Measurements from ENCODE around the gene BMF. TPM values are rescaled to one million over a fixed set of nuclear protein-coding genes. Genes with fewer than 3 reads are reported as not detected.

Gene BMF
- total and polyA plus RNA-seq, 11 donors, result 1.2 to 12.9 (median 3.4) TPM

DNA sequence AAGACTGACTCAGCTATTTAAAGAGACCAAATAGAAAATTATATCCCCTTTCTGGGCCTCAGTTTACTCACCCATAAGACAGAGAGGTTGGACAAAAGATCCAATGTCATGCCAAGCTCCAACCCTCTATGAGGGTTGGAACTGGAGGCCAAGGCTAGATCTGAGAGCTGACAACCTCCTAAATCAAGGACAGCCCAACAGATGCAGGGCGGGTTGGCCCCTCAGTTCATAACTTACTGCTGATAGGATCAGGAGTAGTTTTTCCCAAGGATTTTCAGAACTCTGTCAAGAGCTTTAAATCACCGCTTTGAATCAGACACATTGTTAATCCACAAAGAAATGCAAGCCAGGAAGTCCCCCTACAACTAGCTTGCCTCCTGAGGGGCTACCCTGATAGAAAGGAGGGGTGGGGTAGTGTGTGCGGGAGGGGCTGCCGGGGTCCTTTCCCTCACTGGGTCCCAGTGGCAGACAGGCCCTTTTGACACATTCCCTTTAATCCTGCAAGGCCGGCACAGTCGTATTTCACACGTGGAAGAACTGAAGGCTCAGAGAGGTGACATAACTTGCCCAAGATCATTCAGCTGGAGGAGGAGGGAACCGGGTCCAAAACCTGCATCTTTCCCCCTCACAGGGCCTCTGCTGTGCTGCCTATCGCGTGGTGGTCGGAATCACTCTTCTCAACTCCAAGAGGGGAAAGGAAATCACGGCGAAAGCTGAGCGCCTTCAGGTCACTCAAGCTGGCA, 21.4 kb downstream of the BMF start:
- H3K9me3 ChIP-seq, result no peaks in the 10 kb centered on the region
- no peak overlapping the region for H3K4me3 ChIP-seq
- intact Hi-C loops (cut with DNase I), result no loop called here
- TF ChIP-seq, protein P1, sequence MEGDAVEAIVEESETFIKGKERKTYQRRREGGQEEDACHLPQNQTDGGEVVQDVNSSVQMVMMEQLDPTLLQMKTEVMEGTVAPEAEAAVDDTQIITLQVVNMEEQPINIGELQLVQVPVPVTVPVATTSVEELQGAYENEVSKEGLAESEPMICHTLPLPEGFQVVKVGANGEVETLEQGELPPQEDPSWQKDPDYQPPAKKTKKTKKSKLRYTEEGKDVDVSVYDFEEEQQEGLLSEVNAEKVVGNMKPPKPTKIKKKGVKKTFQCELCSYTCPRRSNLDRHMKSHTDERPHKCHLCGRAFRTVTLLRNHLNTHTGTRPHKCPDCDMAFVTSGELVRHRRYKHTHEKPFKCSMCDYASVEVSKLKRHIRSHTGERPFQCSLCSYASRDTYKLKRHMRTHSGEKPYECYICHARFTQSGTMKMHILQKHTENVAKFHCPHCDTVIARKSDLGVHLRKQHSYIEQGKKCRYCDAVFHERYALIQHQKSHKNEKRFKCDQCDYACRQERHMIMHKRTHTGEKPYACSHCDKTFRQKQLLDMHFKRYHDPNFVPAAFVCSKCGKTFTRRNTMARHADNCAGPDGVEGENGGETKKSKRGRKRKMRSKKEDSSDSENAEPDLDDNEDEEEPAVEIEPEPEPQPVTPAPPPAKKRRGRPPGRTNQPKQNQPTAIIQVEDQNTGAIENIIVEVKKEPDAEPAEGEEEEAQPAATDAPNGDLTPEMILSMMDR (IDR thresholded peaks at IDR 0.05), result no peak
- TF ChIP-seq POLR2A (IDR thresholded peaks at IDR 0.05), result no peak
- WGBS, 4 donors, result 61 to 70% (median 69%) methylated on average over 14 of the region's 14 CpGs
- peak in 1 of 5 donors; percentile 13 for DNase-seq
- H3K27ac ChIP-seq, result no peak overlapping the region
- no peak for ATAC-seq
- peaks cover 0 to 27% (median 6%) of the 10 kb centered on the region in 9 donors for H3K36me3 ChIP-seq
- H3K27me3 ChIP-seq, result no peaks in the 10 kb centered on the region
- peaks cover 3 to 51% (median 39%) of the 10 kb centered on the region in 12 donors for H3K4me1 ChIP-seq

DNA sequence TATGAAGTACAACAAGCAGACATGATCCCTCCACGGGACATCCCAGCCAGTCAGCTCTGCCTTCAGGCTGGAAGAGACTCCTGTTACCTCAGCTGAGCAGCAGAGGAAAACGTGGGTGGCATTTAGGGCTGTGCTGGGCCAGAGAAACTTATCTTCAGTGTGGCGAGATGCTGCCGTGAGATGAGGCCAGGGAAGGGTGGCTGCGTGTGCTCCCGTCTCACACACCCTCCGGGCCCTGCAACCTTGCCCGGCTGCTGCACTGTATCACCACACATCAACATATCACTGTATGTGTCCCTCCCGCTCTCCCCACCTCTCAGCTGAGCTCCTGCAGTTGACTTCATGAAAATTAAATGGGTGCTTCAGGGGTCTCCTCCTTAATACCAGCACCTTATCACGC, 23.4 kb downstream of the BMF start:
- Histone ChIP-seq H3K36me3 (peaks cover 0 to 10% (median 0%) of the 10 kb centered on the region in 9 donors), H3K4me1 (peaks cover 2 to 54% (median 37%) of the 10 kb centered on the region in 12 donors), H3K4me3 (no peak overlapping the region), H3K9me3 (no peaks in the 10 kb centered on the region), H3K27me3 (no peaks in the 10 kb centered on the region), H3K27ac (no peak overlapping the region)
- 49 to 75% (median 54%) methylated on average over 10 of the region's 10 CpGs for WGBS, 4 donors
- no peak for ATAC-seq
- TF ChIP-seq, protein P1 (IDR thresholded peaks at IDR 0.05), result no peak
- TF ChIP-seq POLR2A (IDR thresholded peaks at IDR 0.05), result no peak
- DNase-seq, result peak in 1 of 5 donors; percentile 15
- intact Hi-C loops (cut with DNase I), result no loop called here

DNA sequence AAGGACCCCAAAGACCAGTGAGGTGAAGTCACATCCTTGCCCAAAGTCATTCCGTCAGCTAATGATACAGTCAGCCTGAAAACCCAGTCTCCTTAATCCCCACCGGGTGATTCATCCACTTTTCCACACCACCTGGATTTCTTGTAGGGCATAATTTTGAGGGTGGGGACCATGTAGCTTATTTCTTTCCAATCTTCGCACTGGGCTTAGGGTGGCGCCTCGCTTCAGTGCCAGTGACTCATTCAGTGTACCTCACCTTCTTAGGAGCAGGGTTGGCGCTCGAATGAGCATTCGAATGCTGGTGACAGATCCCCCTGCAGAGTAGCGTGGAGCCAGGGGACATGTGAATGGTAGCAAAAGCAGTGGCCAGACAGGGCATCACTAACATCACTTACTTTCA, 24.0 kb downstream of the BMF start:
- intact Hi-C loops (cut with DNase I), result no loop called here
- ATAC-seq (no peak), DNase-seq (no peak)
- H3K27ac ChIP-seq, result no peak overlapping the region
- no peaks in the 10 kb centered on the region for H3K27me3 ChIP-seq
- no peaks in the 10 kb centered on the region for H3K9me3 ChIP-seq
- 95 to 97% (median 96%) methylated on average over 9 of the region's 9 CpGs for WGBS, 4 donors
- H3K4me1 ChIP-seq, result peaks cover 0 to 54% (median 34%) of the 10 kb centered on the region in 12 donors
- no peak for TF ChIP-seq POLR2A (IDR thresholded peaks at IDR 0.05)
- TF ChIP-seq, protein P1 (IDR thresholded peaks at IDR 0.05), result no peak
- H3K4me3 ChIP-seq, result no peak overlapping the region
- peaks cover 0 to 5% (median 0%) of the 10 kb centered on the region in 9 donors for H3K36me3 ChIP-seq

DNA sequence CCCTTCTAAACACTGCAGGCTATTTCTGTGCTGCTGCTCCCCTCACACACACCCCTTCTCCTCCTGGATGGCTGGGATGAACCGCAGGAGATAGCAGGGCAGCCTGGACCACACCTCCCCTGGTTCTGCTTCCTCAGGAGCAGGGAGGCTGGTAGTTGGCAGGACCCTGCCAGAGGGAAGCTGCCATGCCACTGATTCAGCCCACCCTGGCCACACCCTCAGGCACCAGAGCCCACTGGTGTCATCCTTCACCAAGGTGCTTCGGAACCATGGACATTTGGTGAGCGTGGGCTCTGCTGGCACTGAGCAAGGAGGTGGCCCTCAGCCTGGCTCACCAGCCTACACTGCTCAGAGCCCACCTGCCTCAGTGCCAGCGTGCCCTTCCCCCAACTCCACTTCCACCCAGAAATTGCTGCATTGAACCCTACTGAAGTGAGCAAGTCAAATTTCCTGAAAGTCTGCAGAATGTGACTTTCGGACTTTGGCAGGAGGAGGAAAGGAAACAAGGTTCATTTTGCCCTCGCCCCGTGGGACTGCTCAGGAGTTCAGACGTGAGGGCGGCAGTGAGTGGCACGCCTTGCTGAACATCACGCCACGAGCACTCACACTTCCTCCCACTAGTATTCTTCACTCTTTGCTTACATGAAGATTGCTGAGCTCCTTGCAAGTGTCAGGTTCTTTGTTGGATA, 26.3 kb downstream of the BMF start:
- WGBS, 4 donors, result 52 to 61% (median 57%) methylated on average over 10 to 12 of the region's 12 CpGs
- H3K36me3 ChIP-seq, result no peaks in the 10 kb centered on the region
- ATAC-seq (peak; percentile 19 to 33 (median 22)), DNase-seq (peak in 1 of 5 donors; percentile 27)
- no peak for TF ChIP-seq POLR2A (IDR thresholded peaks at IDR 0.05)
- TF ChIP-seq, protein P1 (IDR thresholded peaks at IDR 0.05), result no peak
- no peaks in the 10 kb centered on the region for H3K27me3 ChIP-seq
- peak overlapping the region; percentile 58 to 92 (median 74) for H3K27ac ChIP-seq
- H3K4me3 ChIP-seq, result peak overlapping the region in 9 of 12 donors; percentile 11 to 58 (median 48)
- intact Hi-C loops (cut with DNase I), result no loop called here
- no peaks in the 10 kb centered on the region for H3K9me3 ChIP-seq
- peaks cover 0 to 38% (median 24%) of the 10 kb centered on the region in 12 donors for H3K4me1 ChIP-seq
